Islet of Langerhans (tissue), 1 donor: ENCODE results near the gene APBB1IP.
"Not testable (repeated sequence)": the region's sequence is repeated elsewhere in the genome, so short reads cannot be mapped to it uniquely, and the experiment has no call there.

ENCODE experiments used
- FAIRE-seq: peaks from one replicate; lab custom pipeline; 2011; peaks lifted over from hg19 to GRCh38; lab: Jason Lieb, UNC

The APBB1IP gene

DNA sequence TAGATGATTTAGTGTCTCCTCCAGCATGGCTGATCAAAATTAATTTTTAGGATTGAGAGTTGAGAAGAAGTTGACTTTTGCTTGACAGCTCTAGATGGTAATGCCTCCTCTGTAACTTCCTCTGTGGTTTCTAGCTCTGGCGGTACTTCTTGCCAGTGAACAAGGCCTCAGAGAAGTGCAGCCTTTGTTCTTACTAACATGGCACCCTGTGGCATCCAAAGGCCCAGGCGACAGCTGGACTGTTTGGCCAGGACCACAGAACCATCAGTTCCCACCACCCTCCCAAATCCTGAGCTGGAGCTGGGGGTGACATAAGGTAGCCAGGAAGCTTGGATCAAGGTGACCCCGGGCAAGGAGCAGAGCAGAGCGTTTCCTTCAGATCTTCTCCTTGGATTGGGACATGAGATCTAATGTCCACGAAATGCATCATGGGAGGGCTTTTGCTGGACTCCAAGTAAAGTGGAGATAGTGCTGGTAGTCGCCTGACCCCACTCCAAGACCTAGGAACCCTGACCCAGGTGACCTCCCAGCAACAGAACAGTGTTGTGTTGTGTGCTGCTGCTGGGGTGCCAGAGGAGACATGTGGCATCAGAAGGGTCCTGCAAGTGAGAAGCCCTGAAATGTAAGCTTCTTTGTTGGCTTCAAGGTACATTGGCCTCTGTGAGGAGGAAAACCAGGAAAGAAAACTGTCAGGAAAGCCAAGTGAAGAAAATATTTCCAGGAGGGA, 41.8 kb downstream of the APBB1IP start:
- no peak for FAIRE-seq

DNA sequence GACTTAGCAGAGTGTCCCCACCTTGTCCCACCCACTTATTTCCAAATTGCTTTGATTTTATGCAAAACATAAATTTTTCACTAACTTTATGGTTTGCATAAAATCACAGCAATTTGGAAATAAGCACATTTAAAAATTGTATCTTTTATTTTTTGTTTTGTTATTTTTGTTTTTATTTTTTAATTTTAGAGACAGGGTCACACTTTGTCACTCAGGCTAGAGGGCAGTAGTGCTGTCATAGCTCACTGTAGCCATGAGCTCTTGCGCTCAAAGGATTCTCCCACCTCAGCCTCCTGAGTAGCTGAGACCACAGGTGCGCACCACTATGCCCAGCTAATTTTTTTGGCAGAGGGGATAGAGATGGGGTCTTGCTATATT, 43.2 kb downstream of the APBB1IP start:
- FAIRE-seq, result no peak

DNA sequence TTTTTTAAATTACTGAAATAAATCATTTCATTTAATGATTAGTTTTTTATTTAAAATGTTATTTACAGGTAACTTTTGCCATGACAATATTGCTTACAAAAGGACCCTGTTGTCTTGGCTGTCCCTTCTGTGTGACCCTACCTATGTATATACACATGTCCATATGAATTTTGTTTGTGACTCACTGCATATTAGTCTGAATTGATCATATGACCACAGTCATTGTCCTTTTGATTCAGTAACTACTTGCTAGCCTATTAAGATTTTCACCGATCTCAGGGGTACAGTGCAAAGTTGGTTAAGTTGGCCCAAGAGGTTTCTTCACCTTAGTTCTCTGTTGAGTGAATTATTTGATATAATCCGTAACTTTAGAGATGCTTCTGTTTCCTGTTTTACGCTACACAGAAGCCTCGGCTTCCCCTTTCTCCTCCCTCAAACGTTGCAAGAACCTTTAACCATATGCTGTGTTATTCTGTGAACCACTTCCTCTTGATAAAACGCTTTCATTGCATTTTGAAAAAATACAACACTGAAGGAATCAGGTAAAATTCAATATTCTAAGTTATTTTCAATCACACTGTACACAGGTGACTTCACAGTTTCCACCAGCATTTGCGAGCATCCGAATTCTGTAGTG, 43.9 kb downstream of the APBB1IP start:
- FAIRE-seq, result no peak

GRCh38 chr10:26483554-26483953, 45.4 kb downstream of the APBB1IP start:
- FAIRE-seq, result no peak

DNA sequence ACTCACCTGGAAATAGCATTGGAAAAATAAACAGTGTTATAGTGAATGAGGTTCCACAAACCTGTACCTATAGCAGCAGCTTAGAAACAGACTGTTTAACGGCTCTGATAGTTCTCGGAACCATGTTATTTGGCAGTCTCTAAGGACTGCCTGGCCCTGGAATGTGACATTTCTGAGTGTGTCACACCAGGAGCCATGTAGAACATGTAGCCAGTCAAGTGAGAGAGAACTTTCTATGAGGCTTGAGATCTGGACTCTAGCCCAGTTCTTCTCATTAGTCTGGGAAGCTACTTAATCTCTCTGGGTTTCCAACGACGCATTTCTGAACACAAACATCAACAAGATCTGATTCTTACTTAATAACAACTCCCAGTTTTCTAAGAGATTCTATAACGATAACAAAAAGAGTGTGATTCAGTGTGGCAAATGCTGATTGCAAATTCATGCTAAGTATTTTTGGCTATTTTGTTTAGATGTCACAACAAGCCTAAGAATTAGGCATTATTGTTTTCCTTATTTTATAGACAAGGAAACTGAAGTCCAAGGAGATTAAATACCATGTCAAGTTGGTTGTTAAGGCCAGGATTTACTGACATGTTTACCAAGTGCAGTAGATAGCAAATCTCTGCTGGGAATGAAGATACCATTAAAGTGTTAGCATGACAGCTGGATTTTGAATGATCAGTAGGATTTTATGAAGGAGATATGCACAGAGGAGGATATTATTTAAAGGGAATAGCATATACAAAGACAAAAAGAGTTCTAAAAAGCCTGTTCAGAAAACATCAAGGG, 47.2 kb downstream of the APBB1IP start:
- FAIRE-seq, result no peak

GRCh38 chr10:26486304-26486703, 48.2 kb downstream of the APBB1IP start:
- FAIRE-seq, result no peak

GRCh38 chr10:26486990-26487850, 49.1 kb downstream of the APBB1IP start:
- no peak for FAIRE-seq

GRCh38 chr10:26488344-26488743, 50.2 kb downstream of the APBB1IP start:
- FAIRE-seq, result no peak

- FAIRE-seq, result no peak
Observed at GRCh38 chr10:26489081-26489480, 50.9 kb downstream of the APBB1IP start.

DNA sequence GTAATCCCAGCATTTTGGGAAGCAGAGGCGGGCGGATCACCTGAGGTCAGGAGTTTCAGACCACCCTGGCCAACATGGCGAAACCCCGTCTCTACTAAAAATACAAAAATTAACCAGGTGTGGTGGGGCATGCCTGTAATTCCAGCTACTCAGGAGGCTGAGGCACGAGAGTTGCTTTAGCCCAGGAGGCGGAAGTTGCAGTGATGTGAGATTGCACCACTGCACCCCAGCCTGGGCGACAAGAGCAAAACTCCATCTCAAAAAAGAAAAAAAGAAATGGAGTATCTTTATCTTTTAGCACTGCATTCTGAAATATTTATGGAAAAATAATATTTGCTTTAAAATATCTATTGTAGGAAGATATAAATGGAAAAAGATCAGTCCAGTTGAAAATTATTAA, 52.2 kb downstream of the APBB1IP start:
- FAIRE-seq, result not testable (repeated sequence)

DNA sequence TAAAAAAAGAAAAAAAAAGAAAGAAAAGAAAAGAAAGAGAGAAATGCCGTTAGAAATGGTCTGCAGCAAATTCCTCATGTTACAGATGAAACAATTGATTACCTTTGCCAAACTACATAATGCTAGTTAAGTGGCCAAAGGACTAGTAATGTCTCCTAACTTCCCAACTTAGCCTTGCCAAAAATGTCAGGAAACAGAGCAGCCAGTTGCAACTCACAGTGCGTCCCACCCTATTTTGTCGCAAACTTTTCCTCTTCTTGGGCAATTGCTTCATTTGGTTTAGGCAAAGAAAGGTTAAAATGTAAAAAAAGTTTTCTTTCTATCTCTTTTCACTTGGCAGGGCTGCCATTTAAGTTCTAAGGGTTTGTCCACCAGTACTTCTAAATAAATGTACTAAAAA, 53.1 kb downstream of the APBB1IP start:
- FAIRE-seq, result no peak

DNA sequence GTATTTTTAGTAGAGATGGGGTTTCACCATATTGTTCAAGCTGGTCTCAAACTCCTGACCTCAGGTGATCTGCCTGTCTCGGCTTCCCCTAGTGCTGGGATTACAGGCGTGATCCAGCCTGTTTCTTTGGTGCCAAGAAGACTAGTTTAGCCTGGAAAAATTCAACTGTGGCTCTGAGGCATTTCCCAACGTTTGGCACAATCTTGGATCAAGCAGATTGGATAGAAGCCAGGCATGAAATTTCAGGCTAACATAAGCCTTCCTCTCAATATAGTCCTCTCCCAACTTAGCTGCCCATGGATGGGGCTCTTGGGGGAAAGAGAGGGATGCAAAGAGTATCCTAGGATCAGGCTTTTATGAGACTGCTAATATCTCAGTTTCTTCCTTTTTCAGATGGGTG, 53.8 kb downstream of the APBB1IP start:
- no peak for FAIRE-seq

GRCh38 chr10:26492725-26493124, 54.6 kb downstream of the APBB1IP start:
- not testable (repeated sequence) for FAIRE-seq

- FAIRE-seq, result no peak
Observed at GRCh38 chr10:26494018-26494417, 55.9 kb downstream of the APBB1IP start.

GRCh38 chr10:26499426-26499825, 61.3 kb downstream of the APBB1IP start:
- FAIRE-seq, result no peak

DNA sequence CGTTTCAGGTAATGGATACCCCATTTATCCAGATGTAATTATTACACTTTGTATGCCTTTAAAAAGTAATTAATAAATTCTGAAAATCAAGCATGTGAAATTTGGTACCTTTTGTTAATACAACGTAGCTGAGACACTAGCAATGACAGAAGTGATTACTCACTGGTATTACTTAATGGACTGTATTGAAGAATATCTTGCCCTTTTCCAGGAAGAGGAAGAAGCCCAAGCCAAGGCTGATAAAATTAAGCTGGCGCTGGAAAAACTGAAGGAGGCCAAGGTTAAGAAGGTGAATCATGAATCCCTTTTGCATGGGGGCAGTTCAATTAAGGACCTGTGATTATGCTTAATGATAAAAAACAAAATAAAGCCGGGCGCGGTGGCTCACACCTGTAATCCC, 64.8 kb downstream of the APBB1IP start:
- FAIRE-seq, result no peak

- FAIRE-seq, result no peak
Observed at GRCh38 chr10:26503911-26504310, 65.8 kb downstream of the APBB1IP start.

- FAIRE-seq, result not testable (repeated sequence)
Observed at GRCh38 chr10:26504429-26504828, 66.3 kb downstream of the APBB1IP start.

- FAIRE-seq, result no peak
Observed at GRCh38 chr10:26505491-26505890, 67.3 kb downstream of the APBB1IP start.

GRCh38 chr10:26506736-26507135, 68.6 kb downstream of the APBB1IP start:
- FAIRE-seq, result no peak

DNA sequence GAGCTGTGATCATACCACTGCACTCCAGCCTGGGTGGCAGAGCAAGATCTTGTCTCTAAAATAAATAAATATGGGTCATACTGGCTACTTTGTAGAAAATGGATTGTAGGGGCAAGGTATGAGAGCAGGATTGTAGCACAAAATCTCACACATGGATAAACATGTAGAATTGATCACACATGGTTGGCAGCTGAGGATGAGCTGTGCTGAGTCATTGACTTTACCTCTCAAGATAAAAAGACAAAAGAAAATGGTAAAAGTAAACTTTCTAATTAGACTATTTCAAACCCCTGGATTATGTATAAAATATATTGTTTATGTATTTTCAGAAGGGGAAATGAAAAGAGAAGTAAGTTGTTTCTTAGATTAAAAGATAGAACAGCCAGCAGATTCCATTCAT, 69.3 kb downstream of the APBB1IP start:
- FAIRE-seq, result no peak

GRCh38 chr10:26508016-26508415, 69.9 kb downstream of the APBB1IP start:
- peak; percentile 9 for FAIRE-seq
